Motor neuron (in vitro differentiated cells): ENCODE results near the gene ZNF181. TPM values are rescaled to one million over a fixed set of nuclear protein-coding genes. Genes with fewer than 3 reads are reported as not detected.

Experiments used
- ATAC-seq, 8 experiments: fragments of 200-7000 bp; cut with Tn5 transposase; replicated peaks in 6 of 8; 2 replicates each; pipeline ENCODE4 v1.8.0; 2021; ENCODE audit warnings: mild to moderate bottlenecking in 8 of 8, moderate library complexity in 8 of 8
- H3K27ac ChIP-seq, 2 donors: fragments of 250-450 bp; sonication (Bioruptor Pico); 2 replicates each; pipeline ENCODE4 v1.9.0; 2021; ENCODE audit warnings: antibody characterized with exemption in 2 of 2, mild to moderate bottlenecking in 2 of 2, moderate library complexity in 1 of 2
- H3K4me1 ChIP-seq, 2 donors: fragments of 250-450 bp; sonication (Bioruptor Pico); replicated peaks in 1 of 2; 2 replicates each; pipeline ENCODE4 v1.6.1; 2021; ENCODE audit warnings: antibody characterized with exemption in 2 of 2, mild to moderate bottlenecking in 2 of 2, moderate library complexity in 1 of 2
- H3K4me3 ChIP-seq, 5 donors: fragments of 250-450 bp; sonication (Bioruptor Pico); 2 replicates each; pipeline ENCODE4 v1.9.0; 2021; ENCODE audit warnings: antibody characterized with exemption in 5 of 5, mild to moderate bottlenecking in 5 of 5, moderate library complexity in 4 of 5
- WGBS, 10 experiments: fragments of 450-650 bp; shearing (Covaris generic); methylation state at CpG; one replicate each; pipeline ENCODE4 v1.0.0; 2022; 5-methylcytosine and 5-hydroxymethylcytosine counted together
- in situ Hi-C, 9 experiments: fragments of 400-800 bp; cut with MboI; loops; one replicate each; pipeline ENCODE4 v1.15.0; 2021; ENCODE audit warnings: low sequenced_read_pairs in 9 of 9, low pct_unique_long_range_greater_than_20kb in 2 of 9; ENCODE audit not compliant: unreplicated experiment in 9 of 9
- total RNA-seq, 8 experiments: library from RNA; unstranded; fragments of 300-600 nt; gene quantifications; 2 replicates each; pipeline versions ENCODE4 v1.2.3 to v1.2.4, GENCODE V29; 2022

ZNF181 gene
- total RNA-seq, 8 experiments from 2014 or later: 9.1 to 19.2 (median 14.3) TPM

DNA sequence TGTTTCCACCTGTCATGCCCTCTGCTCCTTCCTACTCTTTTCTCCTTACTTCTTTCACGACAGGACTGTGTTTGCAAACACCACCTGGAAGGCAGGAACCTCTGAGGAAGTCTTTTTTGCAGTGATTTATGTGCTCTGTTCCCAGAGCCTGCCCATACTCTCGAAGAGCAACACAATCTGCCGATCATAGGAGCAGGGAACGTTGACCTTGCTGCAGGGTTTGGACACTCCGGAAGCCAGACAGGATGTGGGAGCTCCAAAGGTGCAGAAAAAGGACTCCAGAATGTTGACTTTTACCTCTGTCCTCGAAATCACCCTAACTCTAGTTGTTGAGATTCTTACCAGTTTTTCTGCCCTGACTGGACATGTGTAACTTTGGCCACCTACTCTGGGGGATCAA, 8.6 kb upstream of the ZNF181 start:
- Histone ChIP-seq H3K27ac (no peak overlapping the region), H3K4me3 (no peak overlapping the region), H3K4me1 (no peaks in the 10 kb centered on the region)
- WGBS, 10 experiments: 0 to 67% (median 18%) methylated on average over 2 to 4 of the region's 6 CpGs; no CpG with 5 or more reads in 2 of the 10 experiments
- in situ Hi-C loops: no loop called here
- ATAC-seq: no peak

- no peak for ATAC-seq
- Histone ChIP-seq H3K4me3 (no peak overlapping the region), H3K27ac (no peak overlapping the region), H3K4me1 (peaks cover 13 to 14% of the 10 kb centered on the region in 2 donors)
- 0 to 100% (median 67%) methylated on average over 1 to 3 of the region's 11 CpGs; no CpG with 5 or more reads in 4 of the 10 experiments for WGBS, 10 experiments
- in situ Hi-C loops: no loop called here
Measured at GRCh38 chr19:34731019-34731829, 2.8 kb upstream of the ZNF181 start.

DNA sequence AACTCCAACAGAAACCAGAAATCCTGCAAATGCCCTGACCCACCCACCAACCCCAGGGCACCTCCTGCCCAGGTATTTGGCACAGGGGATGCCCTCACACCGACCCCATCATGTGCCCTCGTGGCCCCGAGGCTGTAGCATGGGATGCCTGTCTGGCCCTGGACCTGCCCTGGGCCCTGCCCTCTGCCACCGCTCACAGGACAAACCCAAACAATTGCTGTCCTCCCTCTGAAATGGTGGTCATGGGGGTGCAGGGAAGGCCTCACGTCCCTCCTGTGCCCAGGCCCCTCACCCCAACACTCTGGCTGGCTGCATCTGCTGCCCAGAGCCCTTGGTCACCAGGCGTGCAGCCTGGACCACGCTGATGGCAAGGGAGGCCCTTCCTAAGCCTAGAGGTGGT, 2.1 kb upstream of the ZNF181 start:
- Histone ChIP-seq H3K4me1 (peaks cover 13 to 14% of the 10 kb centered on the region in 2 donors), H3K4me3 (no peak overlapping the region), H3K27ac (no peak overlapping the region)
- 100% methylated on average over 1 of the region's 7 CpGs; no CpG with 5 or more reads in 8 of the 10 experiments for WGBS, 10 experiments
- ATAC-seq: no peak
- in situ Hi-C loops: no loop called here

DNA sequence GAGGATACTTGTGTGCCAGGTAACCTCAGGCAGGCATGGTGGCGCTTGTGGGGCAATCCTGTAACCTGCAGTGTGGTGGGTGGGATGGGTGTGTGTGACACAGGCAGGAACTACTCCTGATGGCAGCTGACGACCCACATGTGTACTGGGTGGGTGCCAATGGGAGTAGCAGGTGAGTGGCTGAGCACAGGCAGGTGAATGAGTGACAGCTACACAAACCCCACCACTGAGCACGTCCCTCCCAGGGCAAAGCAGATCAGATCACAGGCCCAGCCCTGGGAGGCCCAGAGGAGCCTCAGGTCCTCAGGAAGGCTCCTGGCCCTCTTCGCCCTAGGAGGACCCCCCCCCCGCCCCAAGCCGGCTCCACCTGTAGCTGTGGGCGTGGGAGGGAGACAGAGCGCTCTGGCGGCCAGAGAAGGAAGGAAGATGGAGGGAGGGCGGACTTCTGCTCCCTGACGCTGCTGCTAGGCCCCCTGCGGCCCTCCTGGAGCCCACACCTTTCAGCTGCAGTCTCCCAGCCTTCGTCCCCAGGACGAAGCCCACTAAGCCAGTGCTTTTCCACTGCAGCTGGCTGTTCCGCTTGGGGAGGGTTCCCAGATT, 1.3 kb upstream of the ZNF181 start:
- Histone ChIP-seq H3K27ac (peak overlapping the region; percentile 97 to 98), H3K4me3 (peak overlapping the region; percentile 81 to 96 (median 95)), H3K4me1 (peaks cover 13 to 14% of the 10 kb centered on the region in 2 donors)
- in situ Hi-C loops: no loop called here
- ATAC-seq: no peak
- 40% methylated on average over 1 of the region's 15 CpGs; no CpG with 5 or more reads in 9 of the 10 experiments for WGBS, 10 experiments

- 0 to 13% (median 2%) methylated on average over 1 to 10 of the region's 13 CpGs; no CpG with 5 or more reads in 4 of the 10 experiments for WGBS, 10 experiments
- in situ Hi-C loops: no loop called here
- Histone ChIP-seq H3K27ac (peak overlapping the region; percentile 97 to 98), H3K4me1 (peaks cover 13 to 14% of the 10 kb centered on the region in 2 donors), H3K4me3 (peak overlapping the region; percentile 81 to 96 (median 95))
- ATAC-seq: peak in 6 of 8 experiments; percentile 35 to 48 (median 42)
Measured at GRCh38 chr19:34733266-34733745, 737 bp upstream of the ZNF181 start.

- in situ Hi-C loops: no loop called here
- Histone ChIP-seq H3K27ac (peak overlapping the region; percentile 97 to 98), H3K4me3 (peak overlapping the region; percentile 81 to 96 (median 95)), H3K4me1 (peaks cover 13 to 14% of the 10 kb centered on the region in 2 donors)
- ATAC-seq: no peak
- WGBS, 10 experiments: 0 to 82% (median 12%) methylated on average over 1 to 14 of the region's 16 CpGs; no CpG with 5 or more reads in 2 of the 10 experiments
Measured at GRCh38 chr19:34734537-34735103, 577 bp downstream of the ZNF181 start.

DNA sequence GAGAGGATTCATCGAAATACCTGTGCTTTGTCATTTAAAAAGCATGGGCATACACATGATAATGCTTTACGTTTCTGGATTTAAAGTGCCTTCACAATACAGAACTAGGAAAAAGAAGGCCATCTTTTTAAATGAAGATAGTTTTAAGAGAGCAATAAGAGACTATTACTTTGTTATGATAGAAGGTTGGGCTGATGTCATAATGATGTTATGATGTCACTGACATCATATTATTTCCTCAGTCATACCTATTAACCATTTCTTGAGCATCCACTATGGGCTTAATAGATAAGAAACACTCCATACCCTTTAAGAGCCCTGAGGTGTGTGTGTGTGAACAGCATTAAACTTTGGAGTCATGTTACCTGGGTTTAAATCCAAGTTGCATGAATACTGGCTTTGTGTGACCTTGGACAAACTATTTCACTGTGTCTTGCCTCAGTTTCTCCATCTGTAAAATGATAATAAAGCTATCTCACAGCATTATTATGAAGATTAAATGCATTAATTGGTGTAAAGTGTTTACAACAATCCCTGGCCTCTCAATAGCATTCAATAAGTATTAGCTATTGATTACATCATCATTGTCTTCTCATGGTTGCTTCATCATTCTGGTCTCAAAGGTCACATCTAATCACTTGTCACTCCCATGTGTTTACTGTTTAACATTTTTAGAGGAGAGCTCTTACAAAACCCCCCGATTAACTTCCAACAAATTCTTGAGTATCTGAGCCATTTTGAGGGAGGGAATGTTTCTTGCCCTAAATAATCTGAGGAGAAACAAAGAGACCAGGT, 11.1 kb downstream of the ZNF181 start:
- Histone ChIP-seq H3K4me3 (no peak overlapping the region), H3K27ac (no peak overlapping the region), H3K4me1 (no peaks in the 10 kb centered on the region)
- 43 to 100% (median 73%) methylated on average over 1 to 3 of the region's 3 CpGs; no CpG with 5 or more reads in 1 of the 10 experiments for WGBS, 10 experiments
- in situ Hi-C loops: loop anchor here in 1 of 9 experiments (10.0 kb wide), 1 partner anchor 210 kb away; no protein-coding TSS in a partner anchor
- no peak for ATAC-seq

- Histone ChIP-seq H3K27ac (no peak overlapping the region), H3K4me3 (no peak overlapping the region), H3K4me1 (no peaks in the 10 kb centered on the region)
- in situ Hi-C loops: no loop called here
- no peak for ATAC-seq
- 40 to 90% (median 73%) methylated on average over 1 to 4 of the region's 4 CpGs; no CpG with 5 or more reads in 2 of the 10 experiments for WGBS, 10 experiments
Measured at GRCh38 chr19:34757441-34757840, 23.4 kb downstream of the ZNF181 start.

DNA sequence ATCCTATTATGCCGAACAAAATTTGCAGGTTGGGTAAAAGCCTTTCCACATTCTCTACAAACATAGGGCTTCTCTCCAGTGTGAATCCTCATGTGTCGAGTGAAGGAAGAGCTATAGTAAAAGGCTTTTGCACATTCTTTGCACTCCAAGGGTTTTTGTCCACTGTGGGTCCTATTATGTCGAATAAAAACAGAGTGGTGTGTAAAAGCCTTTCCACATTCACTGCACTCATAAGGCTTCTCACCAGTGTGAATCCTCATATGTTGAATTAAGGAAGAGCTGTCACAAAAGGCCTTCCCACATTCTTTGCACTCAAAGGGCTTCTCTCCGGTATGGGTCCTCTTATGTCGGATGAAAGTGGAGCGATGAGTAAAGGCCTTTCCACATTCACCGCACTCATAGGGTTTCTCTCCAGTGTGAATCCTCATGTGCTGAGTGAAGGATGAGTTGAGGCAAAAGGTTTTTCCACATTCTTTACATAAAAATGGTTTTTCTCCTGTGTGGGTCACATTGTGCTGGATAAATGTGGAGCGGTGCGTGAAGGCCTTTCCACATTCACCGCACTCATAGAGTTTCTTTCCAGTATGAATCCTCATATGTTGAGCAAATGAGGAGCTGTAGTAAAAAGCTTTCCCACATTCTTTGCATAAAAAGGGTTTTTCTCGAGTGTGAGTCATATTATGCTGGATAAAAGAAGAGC, 25.3 kb downstream of the ZNF181 start:
- Histone ChIP-seq H3K27ac (no peak overlapping the region), H3K4me1 (no peaks in the 10 kb centered on the region), H3K4me3 (no peak overlapping the region)
- 68 to 90% (median 86%) methylated on average over 3 to 11 of the region's 11 CpGs for WGBS, 10 experiments
- ATAC-seq: no peak
- in situ Hi-C loops: no loop called here

- Histone ChIP-seq H3K4me1 (no peaks in the 10 kb centered on the region), H3K4me3 (no peak overlapping the region), H3K27ac (no peak overlapping the region)
- ATAC-seq: no peak
- 80 to 100% (median 94%) methylated on average over 1 to 2 of the region's 2 CpGs for WGBS, 10 experiments
- in situ Hi-C loops: no loop called here
Measured at GRCh38 chr19:34766386-34766785, 32.3 kb downstream of the ZNF181 start.

DNA sequence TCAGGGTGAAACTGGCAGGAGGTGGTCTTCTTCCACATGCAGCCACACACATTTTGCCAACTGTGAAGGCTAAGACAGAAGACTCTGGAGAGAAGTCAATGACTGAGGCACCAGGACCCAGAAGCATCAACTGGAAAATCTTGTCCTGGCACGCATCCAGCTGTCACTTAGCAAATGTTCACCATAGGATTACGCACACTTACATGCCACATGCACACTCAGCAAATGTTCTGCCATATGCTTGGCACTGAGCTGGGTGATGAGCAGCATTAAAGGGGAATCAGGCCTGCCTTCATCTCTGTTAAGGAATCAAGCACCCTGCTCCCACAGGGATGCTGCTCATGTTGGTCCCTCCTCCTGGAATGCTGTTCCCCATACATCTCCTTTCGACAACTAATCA, 33.9 kb downstream of the ZNF181 start:
- no peak overlapping the region for H3K27ac ChIP-seq
- no peak overlapping the region for H3K4me3 ChIP-seq
- in situ Hi-C loops: no loop called here
- 65 to 90% (median 70%) methylated on average over 1 to 3 of the region's 3 CpGs; no CpG with 5 or more reads in 5 of the 10 experiments for WGBS, 10 experiments
- no peak for ATAC-seq
- H3K4me1 ChIP-seq: peaks cover 0 to 8% of the 10 kb centered on the region in 2 donors
